ENCODE measurements around the gene HORMAD2. TPM values are rescaled to one million over a fixed set of nuclear protein-coding genes. Genes with fewer than 3 reads are reported as not detected.

HORMAD2 gene
- total RNA-seq, 1 donor from 2014 or later = not detected

GRCh38 chr22:30167734-30168133 lies 87.5 kb downstream of the HORMAD2 start:
- Mint-ChIP-seq H3K36me3 (no peaks in the 10 kb centered on the region), H3K4me1 (no peaks in the 10 kb centered on the region), H3K27ac (no peak overlapping the region), H3K9me3 (peaks cover 5% of the 10 kb centered on the region), H3K4me3 (no peak overlapping the region), H3K27me3 (ENCODE audit: low read depth) (peaks cover 7% of the 10 kb centered on the region)
- TF ChIP-seq CTCF (IDR thresholded peaks at IDR 0.05; ENCODE audit: unreplicated experiment) = no peak
- no peak for DNase-seq (ENCODE audit: low spot score in 2 of 2, unreplicated experiment in 2 of 2)

GRCh38 chr22:30169002-30169401 lies 88.7 kb downstream of the HORMAD2 start:
- Mint-ChIP-seq H3K36me3 (no peaks in the 10 kb centered on the region), H3K9me3 (peaks cover 5% of the 10 kb centered on the region), H3K4me1 (no peaks in the 10 kb centered on the region), H3K27ac (no peak overlapping the region), H3K4me3 (no peak overlapping the region), H3K27me3 (ENCODE audit: low read depth) (peaks cover 7% of the 10 kb centered on the region)
- no peak for TF ChIP-seq CTCF (IDR thresholded peaks at IDR 0.05; ENCODE audit: unreplicated experiment)
- DNase-seq (ENCODE audit: low spot score in 2 of 2, unreplicated experiment in 2 of 2) = no peak

GRCh38 chr22:30170129-30170528 lies 89.9 kb downstream of the HORMAD2 start:
- peaks cover 3% of the 10 kb centered on the region for H3K27me3 Mint-ChIP-seq (ENCODE audit: low read depth)
- no peak overlapping the region for H3K4me3 Mint-ChIP-seq
- no peak overlapping the region for H3K27ac Mint-ChIP-seq
- TF ChIP-seq CTCF (IDR thresholded peaks at IDR 0.05; ENCODE audit: unreplicated experiment) = no peak
- no peaks in the 10 kb centered on the region for H3K4me1 Mint-ChIP-seq
- DNase-seq (ENCODE audit: low spot score in 2 of 2, unreplicated experiment in 2 of 2) = no peak
- peaks cover 2% of the 10 kb centered on the region for H3K9me3 Mint-ChIP-seq
- no peaks in the 10 kb centered on the region for H3K36me3 Mint-ChIP-seq

GRCh38 chr22:30171008-30171407 lies 90.7 kb downstream of the HORMAD2 start:
- Mint-ChIP-seq H3K27ac (no peak overlapping the region), H3K27me3 (ENCODE audit: low read depth) (peaks cover 2% of the 10 kb centered on the region), H3K9me3 (no peaks in the 10 kb centered on the region), H3K4me3 (no peak overlapping the region), H3K36me3 (no peaks in the 10 kb centered on the region), H3K4me1 (peaks cover 6% of the 10 kb centered on the region)
- no peak for DNase-seq (ENCODE audit: low spot score in 2 of 2, unreplicated experiment in 2 of 2)
- TF ChIP-seq CTCF (IDR thresholded peaks at IDR 0.05; ENCODE audit: unreplicated experiment) = no peak

GRCh38 chr22:30175690-30176288 lies 95.5 kb downstream of the HORMAD2 start:
- H3K27me3 Mint-ChIP-seq (ENCODE audit: low read depth) = no peaks in the 10 kb centered on the region
- peaks cover 6% of the 10 kb centered on the region for H3K4me1 Mint-ChIP-seq
- no peaks in the 10 kb centered on the region for H3K9me3 Mint-ChIP-seq
- H3K36me3 Mint-ChIP-seq = no peaks in the 10 kb centered on the region
- H3K27ac Mint-ChIP-seq = no peak overlapping the region
- no peak for TF ChIP-seq CTCF (IDR thresholded peaks at IDR 0.05; ENCODE audit: unreplicated experiment)
- no peak for DNase-seq (ENCODE audit: low spot score in 2 of 2, unreplicated experiment in 2 of 2)
- no peak overlapping the region for H3K4me3 Mint-ChIP-seq

GRCh38 chr22:30176431-30176830 lies 96.2 kb downstream of the HORMAD2 start:
- Mint-ChIP-seq H3K36me3 (no peaks in the 10 kb centered on the region), H3K27me3 (ENCODE audit: low read depth) (no peaks in the 10 kb centered on the region), H3K4me1 (peaks cover 6% of the 10 kb centered on the region), H3K9me3 (no peaks in the 10 kb centered on the region), H3K4me3 (no peak overlapping the region), H3K27ac (no peak overlapping the region)
- TF ChIP-seq CTCF (IDR thresholded peaks at IDR 0.05; ENCODE audit: unreplicated experiment) = no peak
- DNase-seq (ENCODE audit: low spot score in 2 of 2, unreplicated experiment in 2 of 2) = no peak
